ENCODE measurements around the gene MTHFD1L.

- TF ChIP-seq, protein P1, sequence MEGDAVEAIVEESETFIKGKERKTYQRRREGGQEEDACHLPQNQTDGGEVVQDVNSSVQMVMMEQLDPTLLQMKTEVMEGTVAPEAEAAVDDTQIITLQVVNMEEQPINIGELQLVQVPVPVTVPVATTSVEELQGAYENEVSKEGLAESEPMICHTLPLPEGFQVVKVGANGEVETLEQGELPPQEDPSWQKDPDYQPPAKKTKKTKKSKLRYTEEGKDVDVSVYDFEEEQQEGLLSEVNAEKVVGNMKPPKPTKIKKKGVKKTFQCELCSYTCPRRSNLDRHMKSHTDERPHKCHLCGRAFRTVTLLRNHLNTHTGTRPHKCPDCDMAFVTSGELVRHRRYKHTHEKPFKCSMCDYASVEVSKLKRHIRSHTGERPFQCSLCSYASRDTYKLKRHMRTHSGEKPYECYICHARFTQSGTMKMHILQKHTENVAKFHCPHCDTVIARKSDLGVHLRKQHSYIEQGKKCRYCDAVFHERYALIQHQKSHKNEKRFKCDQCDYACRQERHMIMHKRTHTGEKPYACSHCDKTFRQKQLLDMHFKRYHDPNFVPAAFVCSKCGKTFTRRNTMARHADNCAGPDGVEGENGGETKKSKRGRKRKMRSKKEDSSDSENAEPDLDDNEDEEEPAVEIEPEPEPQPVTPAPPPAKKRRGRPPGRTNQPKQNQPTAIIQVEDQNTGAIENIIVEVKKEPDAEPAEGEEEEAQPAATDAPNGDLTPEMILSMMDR (conservative IDR thresholded peaks at IDR 0.05) = no peak
- no peak for TF ChIP-seq ZFX (IDR thresholded peaks at IDR 0.05)
These were observed 22.6 kb downstream of the MTHFD1L start for GRCh38 chr6:150887978-150888563.

All from C4-2B (cell line).